SK-N-SH (cell line): ENCODE measurements around the gene STOML1. TPM values are rescaled to one million over a fixed set of nuclear protein-coding genes. Genes with fewer than 3 reads are reported as not detected.
A peak's percentile ranks its signal among the peaks of the same experiment; 100 is the strongest.

Source experiments
- CTCF ChIA-PET: fragments of 300-600, 350-600 bp; formaldehyde crosslinking; extraction: SDS; loops from one replicate; lab custom pipeline; 2021; lab: Yijun Ruan, JAX
- POLR2A ChIA-PET: fragments of 350-600 bp; sonication (Branson Sonifier 250); formaldehyde crosslinking; extraction: SDS; loops from one replicate; lab custom pipeline; 2020; ENCODE audit warnings: antibody characterized with exemption, inconsistent platforms; lab: Yijun Ruan, JAX
- DNase-seq: peaks from one replicate; pipeline ENCODE4 v3.0.0; 2012
- H2AFZ ChIP-seq: fragments of 200-600 bp; sonication (generic); 2 replicates; pipeline ENCODE4 v1.8.1; 2016; ENCODE audit warnings: antibody characterized with exemption, mild to moderate bottlenecking, low read depth
- H3F3A ChIP-seq: fragments of 200-600 bp; sonication (generic); replicated peaks from 2 replicates; pipeline ENCODE3; 2016; ENCODE audit warnings: antibody characterized with exemption, mild to moderate bottlenecking; ENCODE audit not compliant: insufficient read depth
- H3K27ac ChIP-seq, 2 experiments: fragments of 200-500 bp in 1 of 2; fragments of 200-600 bp in 1 of 2; sonication (Bioruptor generic) in 1 of 2; sonication (generic), shearing (Covaris generic) in 1 of 2; 2 replicates each; pipeline versions ENCODE4 v1.5.1 to v1.6.1; 2014 to 2016; ENCODE audit warnings: low read depth in 2 of 2, inconsistent platforms in 1 of 2, low read length in 1 of 2, mild to moderate bottlenecking in 1 of 2, mixed read lengths in 1 of 2
- H3K27me3 ChIP-seq: fragments of 200-600 bp; sonication (generic), shearing (Covaris generic); 2 replicates; pipeline ENCODE4 v1.6.1; 2016; ENCODE audit warnings: mixed run types; ENCODE audit not compliant: insufficient read depth
- H3K36me3 ChIP-seq, 2 experiments: fragments of 200-500 bp in 1 of 2; fragments of 200-600 bp in 1 of 2; sonication (Bioruptor generic) in 1 of 2; sonication (generic) in 1 of 2; replicated peaks in 1 of 2; 2 replicates each; pipeline versions ENCODE3 to v1.5.1; 2014 to 2016; ENCODE audit warnings: low read length in 1 of 2, mild to moderate bottlenecking in 1 of 2; ENCODE audit not compliant: insufficient read depth in 2 of 2, control insufficient read depth in 1 of 2
- H3K4me1 ChIP-seq, 2 experiments: fragments of 200-500 bp in 1 of 2; fragments of 200-600 bp in 1 of 2; sonication (Bioruptor generic) in 1 of 2; sonication (generic), shearing (Covaris generic) in 1 of 2; 2 replicates each; pipeline versions ENCODE4 v1.5.1 to v1.6.1; 2014 to 2016; ENCODE audit warnings: low read depth in 1 of 2, low read length in 1 of 2, mixed run types in 1 of 2; ENCODE audit not compliant: insufficient read depth in 2 of 2, control insufficient read depth in 1 of 2
- H3K4me2 ChIP-seq: fragments of 200-600 bp; sonication (generic), shearing (Covaris generic); 2 replicates; pipeline ENCODE4 v1.6.1; 2017; ENCODE audit warnings: mixed run types
- H3K4me3 ChIP-seq, 2 experiments: fragments of 200-500 bp in 1 of 2; fragments of 200-600 bp in 1 of 2; sonication (Bioruptor generic) in 1 of 2; sonication (generic), shearing (Covaris generic) in 1 of 2; 2 replicates each; pipeline versions ENCODE4 v1.5.1 to v1.8.1; 2014 to 2016; ENCODE audit warnings: low read depth in 2 of 2, inconsistent platforms in 1 of 2, low read length in 1 of 2, mild to moderate bottlenecking in 1 of 2, mixed read lengths in 1 of 2, moderate library complexity in 1 of 2
- H3K79me2 ChIP-seq: fragments of 200-600 bp; sonication (generic); 2 replicates; pipeline ENCODE4 v1.8.1; 2017; ENCODE audit warnings: mild to moderate bottlenecking; ENCODE audit not compliant: insufficient read depth
- H3K9ac ChIP-seq: fragments of 200-600 bp; sonication (generic); 2 replicates; pipeline ENCODE4 v1.6.1; 2017; ENCODE audit warnings: mixed run types
- H3K9me2 ChIP-seq: fragments of 200-600 bp; sonication (generic); 2 replicates; pipeline ENCODE4 v1.6.1; 2017; ENCODE audit warnings: mixed run types
- H3K9me3 ChIP-seq: fragments of 200-600 bp; sonication (generic); 2 replicates; pipeline ENCODE4 v1.6.1; 2017; ENCODE audit warnings: mixed run types, mild to moderate bottlenecking, moderate library complexity
- H4K20me1 ChIP-seq: fragments of 200-600 bp; sonication (generic); 2 replicates; pipeline ENCODE4 v1.6.1; 2017; ENCODE audit warnings: mild to moderate bottlenecking, mixed run types; ENCODE audit not compliant: insufficient read depth
- ELF1 ChIP-seq: IDR thresholded peaks from 2 replicates; pipeline ENCODE4 v1.4.0; 2012
- EZH2phosphoT487 ChIP-seq: fragments of 200-600 bp; sonication (generic); IDR thresholded peaks from 2 replicates; pipeline ENCODE4 v1.6.1; 2017; ENCODE audit warnings: low read depth, mixed run types, mild to moderate bottlenecking, antibody characterized with exemption, moderate library complexity, borderline replicate concordance
- FOXJ3 ChIP-seq: sonication (generic); formaldehyde crosslinking; IDR thresholded peaks from 2 replicates; pipeline ENCODE4 v1.5.1; 2020; ENCODE audit warnings: mild to moderate bottlenecking, missing genetic modification reagents
- FOXM1 ChIP-seq: IDR thresholded peaks from 2 replicates; pipeline ENCODE4 v1.4.0; 2012; ENCODE audit warnings: low read depth, mild to moderate bottlenecking
- GABPA ChIP-seq: IDR thresholded peaks from 2 replicates; pipeline ENCODE4 v1.4.0; 2012; ENCODE audit warnings: low read depth, mild to moderate bottlenecking
- NRF1 ChIP-seq: IDR thresholded peaks from 2 replicates; pipeline ENCODE4 v1.6.1; 2012; ENCODE audit warnings: low read depth, mild to moderate bottlenecking, low read length
- RFX5 ChIP-seq: IDR thresholded peaks from 2 replicates; pipeline ENCODE4 v1.6.1; 2012; ENCODE audit warnings: mild to moderate bottlenecking, improper control_type of control experiment, low read length
- SIN3A ChIP-seq: IDR thresholded peaks from 2 replicates; pipeline ENCODE4 v1.6.1; 2012; ENCODE audit warnings: low read depth, mild to moderate bottlenecking, low read length, moderate library complexity, borderline replicate concordance
- WGBS: methylation state at CpG from one replicate; pipeline ENCODE4 v1.1.6; 2017; ENCODE audit warnings: low lambda C conversion rate; 5-methylcytosine and 5-hydroxymethylcytosine counted together
- polyA plus RNA-seq, 3 experiments: library from polyadenylated mRNA; depleted of rRNA; stranded (reverse); fragments of >200 nt; gene quantifications; 2 replicates each; pipeline ENCODE4 v1.2.3, GENCODE V29; 2012
- TF ChIP-seq, protein P1 (sequence below): fragments of 150-350 bp; IDR thresholded peaks from 2 replicates; pipeline ENCODE4 v1.6.1; 2016; ENCODE audit warnings: mild to moderate bottlenecking, low read depth, low read length

Gene STOML1
- polyA plus RNA-seq, 1 of the 3 experiments (the other 2 are of a cell fraction) = 20.4 TPM

GRCh38 chr15:73928971-73929627 lies 63.0 kb downstream of the STOML1 start:
- Histone ChIP-seq H2AFZ (no peak overlapping the region), H3K9me2 (no peaks in the 10 kb centered on the region), H3K36me3 (no peaks in the 10 kb centered on the region), H3K9ac (peak overlapping the region; percentile 73)
- WGBS = 83% methylated on average over 4 of the region's 5 CpGs
- CTCF ChIA-PET = interaction anchor here (0.7 to 1.7 kb wide), 7 partner anchors 10 to 224 kb away, joined by 3 to 5 read pairs (median 4); no protein-coding TSS in a partner anchor
- no peak for TF ChIP-seq FOXM1
- TF ChIP-seq NRF1 = no peak
- no peak for TF ChIP-seq RFX5
- TF ChIP-seq EZH2phosphoT487 = no peak
- TF ChIP-seq GABPA = no peak
- TF ChIP-seq ELF1 = no peak
- TF ChIP-seq FOXJ3 (CRISPR knock-in tag) = no peak
- TF ChIP-seq SIN3A = no peak
- TF ChIP-seq, protein P1, sequence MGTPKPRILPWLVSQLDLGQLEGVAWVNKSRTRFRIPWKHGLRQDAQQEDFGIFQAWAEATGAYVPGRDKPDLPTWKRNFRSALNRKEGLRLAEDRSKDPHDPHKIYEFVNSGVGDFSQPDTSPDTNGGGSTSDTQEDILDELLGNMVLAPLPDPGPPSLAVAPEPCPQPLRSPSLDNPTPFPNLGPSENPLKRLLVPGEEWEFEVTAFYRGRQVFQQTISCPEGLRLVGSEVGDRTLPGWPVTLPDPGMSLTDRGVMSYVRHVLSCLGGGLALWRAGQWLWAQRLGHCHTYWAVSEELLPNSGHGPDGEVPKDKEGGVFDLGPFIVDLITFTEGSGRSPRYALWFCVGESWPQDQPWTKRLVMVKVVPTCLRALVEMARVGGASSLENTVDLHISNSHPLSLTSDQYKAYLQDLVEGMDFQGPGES = no peak
- TF ChIP-seq, all 33 proteins: peak for 0
- Histone ChIP-seq H3K27me3 (no peaks in the 10 kb centered on the region), H3K4me3 (no peak overlapping the region), H3K4me1 (peaks cover 19 to 59% of the 10 kb centered on the region in 2 experiments; a peak in 3 of 4 replicates), H3K4me2 (peak overlapping the region; percentile 66), H3K79me2 (peaks cover 62% of the 10 kb centered on the region), H3F3A (peaks cover 24% of the 10 kb centered on the region), H3K9me3 (no peaks in the 10 kb centered on the region), H3K27ac (peak overlapping the region in 1 of 2 experiments; percentile 98; a peak in 2 of 4 replicates), H4K20me1 (no peaks in the 10 kb centered on the region)
- no peak for DNase-seq
- POLR2A ChIA-PET = no interaction called here

Other genes with a start within 250 kb of the STOML1 start
- gene INSYN1, start 238.9 kb downstream of the STOML1 start, polyA plus RNA-seq (2012; rRNA removed) = 3.6 and 3.7 TPM in 2 replicates
- not detected in 2 replicates for gene TBC1D21, start 118.7 kb downstream of the STOML1 start, polyA plus RNA-seq (2012; rRNA removed)
- 37.5 and 50.3 TPM in 2 replicates for gene LOXL1, start 65.8 kb downstream of the STOML1 start, polyA plus RNA-seq (2012; rRNA removed)
- gene PML, start 2.4 kb upstream of the STOML1 start, polyA plus RNA-seq (2012; rRNA removed) = 14.0 and 18.4 TPM in 2 replicates
- not detected in 2 replicates for gene GOLGA6A, start 90.3 kb upstream of the STOML1 start, polyA plus RNA-seq (2012; rRNA removed)
- 0.56 and 0.58 TPM in 2 replicates for gene ISLR2, start 138.3 kb upstream of the STOML1 start, polyA plus RNA-seq (2012; rRNA removed)
- gene ISLR, start 181.4 kb upstream of the STOML1 start, polyA plus RNA-seq (2012; rRNA removed) = 3.4 and 7.3 TPM in 2 replicates
- 27.9 and 31.0 TPM in 2 replicates for gene STRA6, start 210.5 kb upstream of the STOML1 start, polyA plus RNA-seq (2012; rRNA removed)
- gene CCDC33, start 244.0 kb upstream of the STOML1 start, polyA plus RNA-seq (2012; rRNA removed) = 3.3 and 4.0 TPM in 2 replicates